DND-41 (cell line): ENCODE results near the gene ALDH1L2.

Experiments used
- ATAC-seq: fragments of 200-7000 bp; cut with Tn5 transposase; 3 replicates; pipeline ENCODE4 v1.9.1; 2021; ENCODE audit warnings: low read depth; ENCODE audit not compliant: insufficient read depth
- DNase-seq: peaks from one replicate; pipeline ENCODE4 v3.0.0-alpha.2; 2020
- H2AFZ ChIP-seq: 2 replicates; pipeline ENCODE4 v1.6.0; 2012; ENCODE audit warnings: low read depth, low read length
- H3K27ac ChIP-seq: 2 replicates; pipeline ENCODE4 v1.5.1; 2012; ENCODE audit warnings: low read length, inconsistent platforms
- H3K27me3 ChIP-seq: fragments of 200-600 bp; sonication (generic); 2 replicates; pipeline ENCODE4 v1.6.0; 2012; ENCODE audit warnings: low read length, mild to moderate bottlenecking, inconsistent platforms; ENCODE audit not compliant: insufficient read depth, poor library complexity
- H3K36me3 ChIP-seq: 2 replicates; pipeline ENCODE4 v1.5.1; 2012; ENCODE audit warnings: low read length, inconsistent platforms; ENCODE audit not compliant: insufficient read depth
- H3K4me1 ChIP-seq: 2 replicates; pipeline ENCODE4 v1.5.1; 2012; ENCODE audit warnings: mild to moderate bottlenecking, low read length; ENCODE audit not compliant: insufficient read depth
- H3K4me2 ChIP-seq: 2 replicates; pipeline ENCODE4 v1.6.0; 2012; ENCODE audit warnings: mild to moderate bottlenecking, moderate library complexity, low read length, inconsistent platforms; ENCODE audit not compliant: insufficient read depth
- H3K4me3 ChIP-seq, 2 experiments: fragments of 200-600 bp in 1 of 2; shearing (Covaris generic) in 1 of 2; 2 replicates each; pipeline ENCODE4 v1.5.1; 2012 to 2016; ENCODE audit warnings: inconsistent platforms in 2 of 2, low read length in 2 of 2, mild to moderate bottlenecking in 2 of 2, low read depth in 1 of 2, moderate library complexity in 1 of 2
- H3K79me2 ChIP-seq: 2 replicates; pipeline ENCODE4 v1.6.0; 2012; ENCODE audit warnings: low read length, inconsistent platforms; ENCODE audit not compliant: insufficient read depth
- H3K9ac ChIP-seq: 2 replicates; pipeline ENCODE4 v1.6.0; 2012; ENCODE audit warnings: low read depth, mild to moderate bottlenecking, inconsistent platforms, low read length, moderate library complexity
- H3K9me3 ChIP-seq: 2 replicates; pipeline ENCODE4 v1.5.1; 2012; ENCODE audit warnings: low read length, moderate library complexity, mild to moderate bottlenecking, inconsistent platforms; ENCODE audit not compliant: insufficient read depth, severe bottlenecking
- H4K20me1 ChIP-seq: 2 replicates; pipeline ENCODE4 v1.6.0; 2012; ENCODE audit warnings: low read length; ENCODE audit not compliant: insufficient read depth
- CTCF ChIP-seq: IDR thresholded peaks from 2 replicates; pipeline ENCODE4 v1.5.1; 2012; ENCODE audit warnings: borderline replicate concordance, low read length, moderate library complexity, mild to moderate bottlenecking; ENCODE audit not compliant: poor library complexity, severe bottlenecking; ENCODE audit errors: extremely low read depth
- EZH2 ChIP-seq: IDR thresholded peaks from 3 replicates; pipeline ENCODE4 v1.6.1; 2012; ENCODE audit warnings: borderline replicate concordance, low read depth, mild to moderate bottlenecking, moderate library complexity, low read length, inconsistent platforms; ENCODE audit not compliant: severe bottlenecking

Gene ALDH1L2

GRCh38 chr12:105001476-105001875, 82.8 kb downstream of the ALDH1L2 start:
- Histone ChIP-seq H3K79me2 (no peaks in the 10 kb centered on the region), H3K4me2 (no peak overlapping the region), H3K27ac (no peak overlapping the region), H4K20me1 (no peaks in the 10 kb centered on the region), H3K4me1 (no peaks in the 10 kb centered on the region), H2AFZ (no peak overlapping the region), H3K9ac (no peak overlapping the region), H3K27me3 (no peaks in the 10 kb centered on the region), H3K4me3 (no peak overlapping the region), H3K36me3 (peaks cover 82% of the 10 kb centered on the region), H3K9me3 (peaks cover 18% of the 10 kb centered on the region)
- DNase-seq: no peak
- ATAC-seq: no peak
- TF ChIP-seq EZH2 (no peak), CTCF (no peak)

GRCh38 chr12:104999347-104999685, 84.9 kb downstream of the ALDH1L2 start:
- H3K9ac ChIP-seq: no peak overlapping the region
- no peak overlapping the region for H3K4me2 ChIP-seq
- no peak for TF ChIP-seq EZH2
- no peak overlapping the region for H3K27ac ChIP-seq
- DNase-seq: no peak
- H3K27me3 ChIP-seq: no peaks in the 10 kb centered on the region
- no peaks in the 10 kb centered on the region for H4K20me1 ChIP-seq
- no peak overlapping the region for H2AFZ ChIP-seq
- no peaks in the 10 kb centered on the region for H3K4me1 ChIP-seq
- H3K4me3 ChIP-seq: no peak overlapping the region
- H3K9me3 ChIP-seq: peaks cover 18% of the 10 kb centered on the region
- no peaks in the 10 kb centered on the region for H3K79me2 ChIP-seq
- H3K36me3 ChIP-seq: peaks cover 91% of the 10 kb centered on the region
- no peak for ATAC-seq

- Histone ChIP-seq H3K27me3 (no peaks in the 10 kb centered on the region), H3K4me1 (no peaks in the 10 kb centered on the region), H3K4me3 (no peak overlapping the region), H3K79me2 (no peaks in the 10 kb centered on the region), H3K27ac (no peak overlapping the region), H3K9ac (no peak overlapping the region), H3K9me3 (peaks cover 18% of the 10 kb centered on the region), H2AFZ (no peak overlapping the region), H3K36me3 (peaks cover 87% of the 10 kb centered on the region), H3K4me2 (no peak overlapping the region), H4K20me1 (no peaks in the 10 kb centered on the region)
- DNase-seq (peak; percentile 31), ATAC-seq (0 out of 3 replicates have a peak, but pooled peaks have one; percentile 19)
- TF ChIP-seq CTCF (no peak), EZH2 (no peak)
Measured at GRCh38 chr12:104998423-104999346, 85.6 kb downstream of the ALDH1L2 start.

- no peak overlapping the region for H3K9ac ChIP-seq
- TF ChIP-seq CTCF (no peak), EZH2 (no peak)
- H3K4me2 ChIP-seq: no peak overlapping the region
- no peaks in the 10 kb centered on the region for H3K4me1 ChIP-seq
- no peak overlapping the region for H3K27ac ChIP-seq
- peaks cover 18% of the 10 kb centered on the region for H3K9me3 ChIP-seq
- no peaks in the 10 kb centered on the region for H4K20me1 ChIP-seq
- H3K79me2 ChIP-seq: no peaks in the 10 kb centered on the region
- no peak overlapping the region for H2AFZ ChIP-seq
- H3K4me3 ChIP-seq: no peak overlapping the region
- no peak for DNase-seq
- peaks cover 85% of the 10 kb centered on the region for H3K36me3 ChIP-seq
- ATAC-seq: no peak
- H3K27me3 ChIP-seq: no peaks in the 10 kb centered on the region
Measured at GRCh38 chr12:104997541-104997940, 86.7 kb downstream of the ALDH1L2 start.
